ENCODE measurements around the gene CTDP1. TPM values are rescaled to one million over a fixed set of nuclear protein-coding genes. Genes with fewer than 3 reads are reported as not detected.
"Not testable (repeated sequence)": the region's sequence is repeated elsewhere in the genome, so short reads cannot be mapped to it uniquely, and the experiment has no call there.

CTDP1 gene
- total RNA-seq, 1 donor from 2014 or later: 23.3 TPM

DNA sequence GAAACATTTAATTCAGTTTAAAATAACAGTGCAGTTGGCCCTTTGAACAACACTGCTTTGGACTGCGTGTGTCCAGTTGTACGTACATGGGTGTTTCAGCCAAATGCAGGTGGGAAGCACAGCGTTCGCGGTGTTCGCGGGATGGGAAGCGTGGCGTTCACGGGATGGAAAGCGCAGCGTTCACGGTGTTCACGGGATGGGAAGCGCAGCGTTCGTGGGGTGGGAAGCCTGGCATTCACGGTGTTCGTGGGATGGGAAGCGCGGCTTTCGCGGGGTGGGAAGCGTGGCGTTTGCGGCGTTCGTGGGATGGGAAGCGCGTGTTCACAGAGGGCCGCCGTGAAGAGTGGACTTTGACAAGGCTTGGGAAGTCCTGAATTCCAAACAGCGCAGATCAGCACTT is 47.6 kb downstream of the CTDP1 start:
- Histone ChIP-seq H3K36me3 (peaks cover 4 to 43% of the 10 kb centered on the region in 2 donors), H3K9me3 (no peaks in the 10 kb centered on the region), H3K4me3 (no peak overlapping the region)

DNA sequence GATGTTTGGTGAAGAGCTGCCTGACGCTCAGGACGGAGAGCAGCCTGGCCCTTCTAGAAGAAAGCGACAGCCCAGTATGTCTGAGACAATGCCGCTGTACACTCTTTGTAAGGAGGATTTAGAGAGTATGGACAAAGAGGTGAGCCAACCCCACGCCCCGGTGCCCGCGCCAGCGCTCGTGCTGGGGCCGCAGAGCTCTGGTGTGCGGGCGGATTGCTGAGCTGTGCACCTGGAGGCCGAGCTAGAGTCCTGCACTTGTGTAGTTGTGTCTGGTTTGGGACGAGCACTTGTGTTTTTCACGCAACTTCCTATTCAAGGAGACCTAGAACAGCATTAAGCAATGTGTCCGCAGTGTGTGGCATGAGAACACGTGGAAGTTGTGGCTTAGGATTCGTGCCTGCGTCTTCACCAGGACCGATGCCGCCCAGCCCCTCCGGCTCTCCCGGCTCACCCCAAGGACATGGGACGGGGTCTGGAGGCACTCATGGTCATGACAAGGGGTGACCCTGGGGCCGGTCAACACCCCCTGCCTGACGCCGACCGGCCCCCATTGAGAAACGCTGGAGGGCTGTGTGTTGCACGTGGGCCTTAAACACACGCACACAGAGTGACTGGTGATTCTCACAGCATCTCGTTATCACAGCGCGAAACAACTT is 49.5 kb downstream of the CTDP1 start:
- no peak overlapping the region for H3K4me3 ChIP-seq
- DNase-seq (ENCODE audit: extremely low spot score in 2 of 2): no peak
- H3K4me1 ChIP-seq: no peaks in the 10 kb centered on the region
- no peaks in the 10 kb centered on the region for H3K9me3 ChIP-seq
- TF ChIP-seq POLR2A (IDR thresholded peaks at IDR 0.05) (no peak), POLR2AphosphoS5 (IDR thresholded peaks at IDR 0.05; ENCODE audit: insufficient read depth in 1 of 2, low read depth in 1 of 2) (no peak)
- TF ChIP-seq, protein P1, sequence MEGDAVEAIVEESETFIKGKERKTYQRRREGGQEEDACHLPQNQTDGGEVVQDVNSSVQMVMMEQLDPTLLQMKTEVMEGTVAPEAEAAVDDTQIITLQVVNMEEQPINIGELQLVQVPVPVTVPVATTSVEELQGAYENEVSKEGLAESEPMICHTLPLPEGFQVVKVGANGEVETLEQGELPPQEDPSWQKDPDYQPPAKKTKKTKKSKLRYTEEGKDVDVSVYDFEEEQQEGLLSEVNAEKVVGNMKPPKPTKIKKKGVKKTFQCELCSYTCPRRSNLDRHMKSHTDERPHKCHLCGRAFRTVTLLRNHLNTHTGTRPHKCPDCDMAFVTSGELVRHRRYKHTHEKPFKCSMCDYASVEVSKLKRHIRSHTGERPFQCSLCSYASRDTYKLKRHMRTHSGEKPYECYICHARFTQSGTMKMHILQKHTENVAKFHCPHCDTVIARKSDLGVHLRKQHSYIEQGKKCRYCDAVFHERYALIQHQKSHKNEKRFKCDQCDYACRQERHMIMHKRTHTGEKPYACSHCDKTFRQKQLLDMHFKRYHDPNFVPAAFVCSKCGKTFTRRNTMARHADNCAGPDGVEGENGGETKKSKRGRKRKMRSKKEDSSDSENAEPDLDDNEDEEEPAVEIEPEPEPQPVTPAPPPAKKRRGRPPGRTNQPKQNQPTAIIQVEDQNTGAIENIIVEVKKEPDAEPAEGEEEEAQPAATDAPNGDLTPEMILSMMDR (IDR thresholded peaks at IDR 0.05): no peak
- intact Hi-C loops (cut with DNase I): no loop called here
- no peak overlapping the region for H3K27ac ChIP-seq
- H3K36me3 ChIP-seq: peaks cover 4 to 56% of the 10 kb centered on the region in 2 donors
- H3K27me3 ChIP-seq: no peaks in the 10 kb centered on the region

More for the DNA sequence above, 47.6 kb downstream of the CTDP1 start:
- no peak for TF ChIP-seq POLR2A (IDR thresholded peaks at IDR 0.05)
- TF ChIP-seq POLR2AphosphoS5 (IDR thresholded peaks at IDR 0.05; ENCODE audit: insufficient read depth in 1 of 2, low read depth in 1 of 2): no peak
- intact Hi-C loops (cut with DNase I): no loop called here
- no peaks in the 10 kb centered on the region for H3K27me3 ChIP-seq
- no peak overlapping the region for H3K27ac ChIP-seq
- H3K4me1 ChIP-seq: no peaks in the 10 kb centered on the region
- DNase-seq (ENCODE audit: extremely low spot score in 2 of 2): no peak

DNA sequence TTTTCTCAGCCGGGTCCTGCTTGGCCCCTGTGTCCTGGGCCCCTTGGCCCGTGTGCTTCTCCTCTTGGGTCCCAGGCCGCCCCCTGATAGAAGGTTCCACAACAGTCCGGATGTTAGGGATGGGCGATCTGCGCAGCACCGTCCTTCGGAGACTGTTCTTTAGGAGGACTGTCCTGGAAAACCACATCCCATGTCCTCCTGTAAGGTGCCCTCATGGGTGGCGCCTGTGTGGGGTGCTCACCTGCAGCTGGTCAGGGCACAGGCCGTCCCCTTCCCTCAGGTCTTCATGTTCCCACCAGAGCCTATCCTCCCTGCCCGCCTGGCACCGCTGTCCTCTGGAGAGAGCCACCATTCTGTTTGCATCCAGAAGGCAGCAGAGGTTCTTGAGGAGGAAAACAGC is 50.0 kb downstream of the CTDP1 start:
- Histone ChIP-seq H3K9me3 (no peaks in the 10 kb centered on the region), H3K36me3 (peaks cover 4 to 59% of the 10 kb centered on the region in 2 donors), H3K27me3 (no peaks in the 10 kb centered on the region), H3K27ac (no peak overlapping the region), H3K4me3 (no peak overlapping the region), H3K4me1 (no peaks in the 10 kb centered on the region)
- intact Hi-C loops (cut with DNase I): no loop called here
- no peak for DNase-seq (ENCODE audit: extremely low spot score in 2 of 2)
- TF ChIP-seq, protein P1 (IDR thresholded peaks at IDR 0.05): no peak
- TF ChIP-seq POLR2A (IDR thresholded peaks at IDR 0.05): no peak
- no peak for TF ChIP-seq POLR2AphosphoS5 (IDR thresholded peaks at IDR 0.05; ENCODE audit: insufficient read depth in 1 of 2, low read depth in 1 of 2)

DNA sequence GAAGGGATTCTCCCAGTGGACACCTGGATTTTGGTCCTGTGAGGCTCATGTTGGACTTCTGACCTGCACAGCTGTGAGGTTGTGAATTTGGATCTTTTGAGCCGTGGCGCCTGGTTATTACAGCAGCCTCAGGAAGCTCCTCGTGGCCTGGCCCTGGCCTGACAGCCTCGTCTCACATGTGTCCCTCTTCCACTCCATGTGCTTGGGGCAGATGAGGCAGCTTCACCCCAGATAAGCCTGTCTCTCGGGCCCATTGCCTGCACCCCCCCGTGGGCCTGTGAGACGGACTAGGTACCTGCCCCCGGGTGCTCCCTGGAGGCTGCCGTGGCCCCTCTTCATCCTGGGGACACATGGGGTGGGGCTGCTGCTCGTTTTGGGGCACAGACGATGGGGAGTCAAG is 51.2 kb downstream of the CTDP1 start:
- H3K36me3 ChIP-seq: peaks cover 4 to 60% of the 10 kb centered on the region in 2 donors

DNA sequence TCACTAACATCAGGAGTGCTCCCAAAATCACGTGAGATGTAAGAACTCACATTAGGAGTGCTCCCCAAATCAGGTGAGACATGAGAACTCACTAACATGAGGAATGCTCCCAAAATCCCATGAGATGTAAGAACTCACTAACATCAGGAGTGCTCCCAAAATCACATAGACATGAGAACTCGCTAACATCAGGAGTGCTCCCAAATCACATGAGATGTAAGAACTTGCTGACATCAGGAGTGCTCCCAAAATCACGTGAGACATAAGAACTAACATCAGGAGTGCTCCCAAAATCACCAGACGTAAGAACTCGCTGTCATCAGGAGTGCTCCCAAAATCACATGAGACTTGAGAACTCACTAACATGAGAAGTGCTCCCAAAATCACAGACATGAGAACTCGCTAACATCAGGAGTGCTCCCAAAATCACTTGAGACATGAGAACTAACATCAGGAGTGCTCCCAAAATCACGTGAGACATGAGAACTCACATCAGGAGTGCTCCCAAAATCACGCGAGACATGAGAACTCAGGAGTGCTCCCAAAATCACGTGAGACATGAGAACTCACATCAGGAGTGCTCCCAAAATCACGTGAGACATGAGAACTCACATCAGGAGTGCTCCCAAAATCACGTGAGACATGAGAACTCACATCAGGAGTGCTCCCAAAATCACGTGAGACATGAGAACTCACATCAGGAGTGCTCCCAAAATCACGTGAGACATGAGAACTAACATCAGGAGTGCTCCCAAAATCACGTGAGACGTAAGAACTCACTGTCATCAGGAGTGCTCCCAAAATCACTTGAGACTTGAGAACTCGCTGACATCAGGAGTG is 52.5 kb downstream of the CTDP1 start:
- intact Hi-C loops (cut with DNase I); H3K27me3 ChIP-seq; DNase-seq (ENCODE audit: extremely low spot score in 2 of 2); H3K4me3 ChIP-seq; H3K27ac ChIP-seq; H3K4me1 ChIP-seq; H3K9me3 ChIP-seq: not testable (repeated sequence)
- H3K36me3 ChIP-seq: peaks cover 4 to 64% of the 10 kb centered on the region in 2 donors

More for the DNA sequence above, 51.2 kb downstream of the CTDP1 start:
- no peak overlapping the region for H3K4me3 ChIP-seq
- no peaks in the 10 kb centered on the region for H3K4me1 ChIP-seq
- TF ChIP-seq, protein P1 (IDR thresholded peaks at IDR 0.05): no peak
- H3K27me3 ChIP-seq: no peaks in the 10 kb centered on the region
- intact Hi-C loops (cut with DNase I): no loop called here
- no peak overlapping the region for H3K27ac ChIP-seq
- DNase-seq (ENCODE audit: extremely low spot score in 2 of 2): no peak
- no peaks in the 10 kb centered on the region for H3K9me3 ChIP-seq

DNA sequence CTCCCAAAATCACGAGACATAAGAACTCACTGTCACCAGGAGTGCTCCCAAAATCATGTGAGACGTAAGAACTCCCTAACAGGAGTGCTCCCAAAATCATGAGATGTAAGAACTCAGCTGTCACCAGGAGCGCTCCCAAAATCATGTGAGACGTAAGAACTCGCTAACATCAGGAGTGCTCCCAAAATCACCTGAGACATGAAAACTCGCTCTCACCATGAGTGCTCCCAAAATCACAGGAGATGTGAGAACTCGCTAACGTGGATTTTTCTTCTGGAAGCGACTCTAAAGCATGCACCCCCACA is 53.1 kb downstream of the CTDP1 start:
- Histone ChIP-seq H3K27ac (no peak overlapping the region), H3K36me3 (peaks cover 4 to 69% of the 10 kb centered on the region in 2 donors), H3K4me3 (no peak overlapping the region), H3K9me3 (no peaks in the 10 kb centered on the region), H3K4me1 (no peaks in the 10 kb centered on the region), H3K27me3 (no peaks in the 10 kb centered on the region)
- no peak for TF ChIP-seq POLR2A (IDR thresholded peaks at IDR 0.05)
- no peak for TF ChIP-seq POLR2AphosphoS5 (IDR thresholded peaks at IDR 0.05; ENCODE audit: insufficient read depth in 1 of 2, low read depth in 1 of 2)
- DNase-seq (ENCODE audit: extremely low spot score in 2 of 2): no peak
- intact Hi-C loops (cut with DNase I): no loop called here
